ENCODE measurements around the gene REELD1.

Gene REELD1

DNA sequence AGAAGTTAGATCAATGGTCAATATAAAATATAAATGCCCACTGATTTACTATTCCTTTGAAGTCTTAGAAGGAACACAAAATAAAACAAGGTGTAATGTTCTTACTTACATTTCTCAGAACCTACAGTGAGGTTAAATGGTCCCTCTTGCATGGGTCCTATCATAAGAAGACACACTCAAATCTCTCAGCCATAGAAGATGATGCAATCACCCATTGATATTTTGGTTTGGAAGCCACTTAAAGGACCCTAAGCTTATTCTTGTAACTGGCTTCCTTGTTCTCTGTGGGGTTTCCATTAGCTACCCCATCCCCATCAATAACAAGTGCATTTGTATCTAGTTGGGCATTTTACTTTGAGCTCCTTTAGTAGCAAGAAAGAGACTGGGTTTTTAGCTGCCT lies 15.1 kb downstream of the REELD1 start:
- no peak for DNase-seq

DNA sequence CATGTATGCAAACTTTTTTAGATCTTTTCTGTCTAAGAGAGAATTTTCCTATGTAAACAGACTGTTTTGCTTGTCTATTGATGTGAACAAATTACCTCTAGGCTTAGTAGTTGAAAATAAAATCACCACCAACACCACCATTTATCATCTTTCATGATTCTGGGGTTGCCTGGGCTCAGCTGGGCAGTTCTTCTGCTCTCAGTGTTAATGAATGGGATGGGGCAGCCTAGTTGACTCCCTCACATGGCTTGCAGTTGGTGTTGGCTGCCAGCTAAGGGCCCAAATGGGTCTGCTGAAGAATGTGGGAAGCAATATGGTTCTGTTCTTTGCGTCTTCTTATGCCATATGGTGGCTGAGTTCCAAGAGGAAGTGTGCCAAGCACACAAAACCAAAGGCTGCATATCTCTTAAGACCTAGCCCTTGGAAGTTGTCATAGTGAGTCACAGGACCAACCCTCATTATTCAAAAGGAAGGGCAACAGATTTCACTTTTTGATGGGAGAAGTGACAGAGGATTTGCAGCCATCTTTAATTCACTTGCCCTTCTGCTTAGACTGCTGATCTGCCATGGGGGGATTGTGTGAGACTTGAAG lies 17.9 kb downstream of the REELD1 start:
- DNase-seq = no peak

DNA sequence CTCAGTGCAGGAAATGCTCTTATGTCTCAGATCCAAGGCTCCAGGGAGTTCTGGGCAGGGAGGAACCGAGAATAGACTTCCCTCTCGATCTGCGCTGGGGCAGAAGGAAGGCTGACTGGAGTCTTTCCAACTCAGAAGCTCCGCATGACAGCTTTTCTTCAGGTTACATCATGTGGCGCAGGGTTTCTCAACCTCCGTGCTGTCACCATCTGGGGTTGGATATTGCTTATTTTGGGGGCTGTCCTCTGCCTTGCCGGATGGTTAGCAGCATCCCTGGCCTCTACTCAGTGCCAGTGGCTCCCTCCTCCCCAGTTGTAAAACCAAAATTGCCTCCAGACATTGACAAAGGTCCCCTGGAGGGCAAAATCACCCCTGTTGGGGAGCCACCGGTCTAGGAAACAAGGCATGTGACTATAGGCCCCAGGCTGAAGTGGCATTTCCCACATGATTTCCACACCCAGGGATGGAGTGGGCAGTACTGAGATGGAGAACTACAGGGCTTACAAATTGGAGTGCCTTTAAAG lies 21.4 kb downstream of the REELD1 start:
- no peak for DNase-seq

DNA sequence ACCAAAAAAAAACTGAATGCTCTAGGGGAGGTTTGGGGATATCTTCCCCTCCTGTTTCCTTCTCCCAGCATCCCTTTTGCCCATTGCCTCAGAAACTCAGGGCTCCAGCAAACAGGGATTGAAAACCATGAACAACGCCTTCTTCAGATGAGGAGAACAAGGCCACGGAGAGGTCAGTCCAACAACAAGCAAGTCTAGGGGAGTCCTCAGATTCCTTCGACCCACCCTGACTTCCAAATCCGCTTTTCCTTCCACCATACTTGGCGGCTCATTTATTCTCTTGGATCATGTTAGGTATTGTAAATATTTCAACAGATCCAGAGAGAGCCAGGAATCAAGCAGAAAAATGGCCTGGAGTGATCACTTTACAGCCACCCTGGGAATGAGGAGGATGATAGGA lies 21.9 kb downstream of the REELD1 start:
- DNase-seq = no peak

DNA sequence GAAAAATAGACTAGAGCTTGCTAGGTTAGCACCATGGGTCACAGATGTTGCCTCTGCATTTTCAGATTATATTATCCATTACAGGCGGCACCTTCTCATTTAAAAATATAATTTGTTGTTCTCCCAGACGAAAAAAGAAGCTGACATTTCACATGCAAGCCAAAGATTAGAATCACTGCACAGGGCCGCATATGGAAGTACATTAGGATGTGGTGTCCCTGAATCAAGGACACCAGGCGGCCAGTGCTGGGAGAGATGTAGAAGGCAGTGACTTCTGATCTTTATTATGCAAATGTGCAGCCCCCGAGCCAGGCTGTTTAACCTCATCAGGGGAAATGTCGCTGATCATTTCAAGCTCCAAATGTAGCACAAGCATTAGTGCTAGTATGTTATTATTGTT lies 22.8 kb downstream of the REELD1 start:
- no peak for DNase-seq

DNA sequence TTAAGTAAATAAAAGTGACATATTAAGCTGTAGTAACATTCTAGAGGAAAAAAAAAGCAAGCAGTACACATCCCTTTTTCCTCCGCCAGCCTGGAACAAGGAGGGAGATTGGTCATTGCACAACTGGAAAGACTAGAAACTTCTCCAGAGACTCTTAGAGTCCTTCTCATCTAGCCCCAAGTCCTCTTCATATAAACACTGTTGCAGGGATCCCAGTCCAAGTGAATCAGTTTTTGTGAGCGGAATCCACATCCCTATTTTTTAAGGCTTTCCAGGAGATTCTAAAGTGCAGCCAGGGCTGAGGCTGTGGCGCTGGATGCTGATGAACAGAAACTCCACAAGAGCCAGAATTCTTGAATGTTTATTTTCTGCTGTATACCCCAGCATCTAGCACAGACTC lies 23.8 kb downstream of the REELD1 start:
- no peak for DNase-seq

DNA sequence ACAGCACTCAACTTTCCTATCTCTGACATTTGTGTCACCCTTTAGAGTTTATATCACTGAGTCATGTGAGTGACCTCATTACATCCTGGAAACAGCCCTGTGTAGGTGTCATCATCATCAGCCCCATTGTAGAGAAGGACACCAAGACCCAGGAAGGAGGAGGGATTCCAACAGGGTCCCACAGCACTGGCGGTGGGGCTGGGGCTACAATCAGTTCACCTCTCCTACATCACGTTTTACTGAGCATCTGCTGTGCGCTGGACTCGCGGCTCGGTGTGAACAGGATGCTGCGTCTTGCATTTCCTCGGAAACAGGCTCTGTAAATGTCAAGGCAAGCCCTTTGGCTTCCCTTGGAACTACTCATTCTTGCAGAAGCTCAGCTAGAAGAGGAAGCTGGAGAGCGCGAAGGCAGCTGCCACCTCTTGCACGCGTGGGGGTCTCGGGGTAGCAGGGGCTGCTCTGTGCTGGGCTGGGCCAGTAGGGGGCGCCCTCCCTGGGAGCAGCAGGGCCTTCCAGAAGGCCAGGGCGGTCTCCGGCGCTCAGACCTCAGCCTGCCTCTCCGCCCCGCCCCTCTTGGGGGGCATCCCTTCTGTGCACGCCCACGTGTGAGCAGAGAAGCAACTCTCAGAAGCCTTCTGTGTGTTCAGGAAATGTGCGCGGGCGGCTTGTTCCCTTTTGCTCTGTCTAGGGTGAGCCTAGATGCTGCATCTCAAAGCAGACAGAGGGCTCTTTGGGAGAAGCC lies 29.0 kb downstream of the REELD1 start:
- DNase-seq = peak; percentile 14 to 54 (median 26)

DNA sequence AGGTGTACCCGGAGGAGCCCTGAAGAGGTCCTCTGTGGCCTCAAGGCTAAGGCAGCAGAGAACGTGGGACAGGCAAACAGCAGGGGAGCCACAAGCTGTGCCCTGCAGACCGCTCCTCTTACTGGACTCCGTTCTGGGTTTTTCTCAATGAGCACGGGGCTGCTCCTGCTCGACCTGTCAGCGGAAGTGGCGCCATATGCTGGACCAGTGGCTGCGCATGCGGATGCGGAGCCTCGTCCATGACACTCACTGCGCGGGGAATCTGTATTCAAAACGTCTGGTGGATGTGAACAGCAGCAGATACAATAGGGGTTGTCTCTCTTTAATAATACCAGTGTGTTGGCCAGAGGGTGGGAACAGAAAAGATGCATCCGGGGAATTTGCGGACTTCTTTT lies 29.5 kb downstream of the REELD1 start:
- DNase-seq = no peak

DNA sequence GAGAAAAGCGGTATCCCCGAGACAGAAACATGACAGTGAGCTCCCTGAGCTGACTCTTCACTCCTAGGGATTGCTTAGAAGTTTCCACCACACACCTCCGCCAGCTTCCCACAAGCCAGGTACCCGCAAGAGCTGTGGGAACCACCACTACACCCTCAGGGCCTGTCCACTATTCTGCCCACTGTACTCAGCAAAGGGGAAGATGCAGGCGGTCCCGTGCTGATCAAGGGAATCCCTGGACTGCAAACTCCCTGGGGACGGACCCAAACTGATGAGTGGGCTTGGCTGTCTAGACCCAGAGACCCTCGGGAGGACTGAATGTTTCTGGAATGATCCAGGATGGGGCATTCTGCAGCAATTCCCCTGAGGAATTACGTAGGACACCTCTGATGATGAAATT lies 30.2 kb downstream of the REELD1 start:
- DNase-seq = no peak

DNA sequence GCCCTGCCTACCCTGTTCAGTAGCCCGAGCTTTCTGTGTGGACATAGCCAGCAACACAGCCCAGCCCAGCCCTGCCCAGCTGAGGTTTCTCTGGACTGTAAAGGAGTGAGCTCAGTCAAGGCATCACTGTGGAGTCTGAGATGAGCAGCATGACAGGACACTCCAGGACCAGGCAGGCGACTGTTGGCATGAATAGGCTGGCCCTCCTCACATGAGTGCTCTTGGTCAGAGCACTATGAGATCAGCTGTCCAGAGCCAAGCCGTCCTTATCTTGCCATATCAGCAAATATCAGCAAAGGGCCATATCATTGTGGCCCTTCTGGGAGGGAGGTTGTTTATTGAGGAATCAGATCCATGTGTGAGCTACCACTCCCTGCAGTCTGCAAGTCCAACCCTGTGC lies 30.9 kb downstream of the REELD1 start:
- DNase-seq = no peak

DNA sequence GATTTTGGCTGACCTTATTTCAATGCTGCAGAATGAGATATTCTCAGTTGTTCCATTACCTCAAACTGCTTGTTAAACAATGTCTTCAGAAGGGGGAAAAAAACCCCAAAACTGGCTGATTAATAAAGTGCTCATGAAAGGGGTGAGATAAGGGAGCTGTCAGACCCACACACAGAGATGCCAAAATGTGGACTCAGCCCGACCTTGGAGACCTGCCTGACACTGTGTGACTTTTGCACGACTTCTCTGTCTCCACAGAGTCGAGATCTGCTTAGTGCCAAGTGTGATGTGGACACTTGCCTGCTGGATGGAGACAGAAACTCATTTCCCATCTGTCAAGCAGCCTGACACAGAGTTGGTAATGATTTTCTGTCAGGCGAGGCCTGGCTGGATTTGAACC lies 31.5 kb downstream of the REELD1 start:
- no peak for DNase-seq

DNA sequence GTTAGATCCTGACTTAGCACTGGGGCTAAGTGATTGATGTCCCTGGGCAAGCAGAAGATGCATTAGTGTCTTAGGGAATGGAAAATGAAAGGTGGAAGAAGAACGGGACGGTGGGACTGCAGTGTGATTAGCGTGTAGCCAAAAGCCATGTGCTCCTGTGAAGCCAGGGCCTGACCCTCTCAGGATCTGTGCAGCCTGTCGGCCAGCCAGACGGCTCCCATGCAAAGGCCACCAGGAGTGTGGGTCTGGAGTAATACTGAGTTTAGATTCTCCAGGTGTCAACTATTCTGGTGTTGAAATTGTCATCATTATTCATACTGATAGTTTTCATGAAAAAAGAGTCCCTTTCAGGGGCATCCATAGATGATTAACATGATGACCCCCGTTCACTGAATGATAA lies 32.0 kb downstream of the REELD1 start:
- no peak for DNase-seq

DNA sequence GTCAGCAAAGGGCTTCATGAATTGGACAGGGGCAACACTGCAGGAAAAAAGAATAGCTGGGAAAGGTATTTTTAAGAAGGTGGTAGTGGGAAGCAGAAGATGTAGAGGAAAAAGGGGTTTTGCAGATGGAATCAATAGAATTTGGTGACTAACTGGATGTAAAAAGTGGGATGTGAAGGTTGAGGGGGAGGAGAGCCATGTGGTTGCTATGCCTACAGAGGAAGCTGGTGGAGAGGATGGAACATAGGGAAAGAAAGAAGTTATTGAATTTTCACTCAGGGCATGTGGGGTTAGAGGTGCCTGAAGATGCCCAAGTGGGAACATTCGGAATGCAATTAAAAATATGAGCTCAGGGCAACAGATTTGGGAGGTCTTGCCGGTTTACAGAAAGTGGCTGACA lies 33.0 kb downstream of the REELD1 start:
- no peak for DNase-seq

DNA sequence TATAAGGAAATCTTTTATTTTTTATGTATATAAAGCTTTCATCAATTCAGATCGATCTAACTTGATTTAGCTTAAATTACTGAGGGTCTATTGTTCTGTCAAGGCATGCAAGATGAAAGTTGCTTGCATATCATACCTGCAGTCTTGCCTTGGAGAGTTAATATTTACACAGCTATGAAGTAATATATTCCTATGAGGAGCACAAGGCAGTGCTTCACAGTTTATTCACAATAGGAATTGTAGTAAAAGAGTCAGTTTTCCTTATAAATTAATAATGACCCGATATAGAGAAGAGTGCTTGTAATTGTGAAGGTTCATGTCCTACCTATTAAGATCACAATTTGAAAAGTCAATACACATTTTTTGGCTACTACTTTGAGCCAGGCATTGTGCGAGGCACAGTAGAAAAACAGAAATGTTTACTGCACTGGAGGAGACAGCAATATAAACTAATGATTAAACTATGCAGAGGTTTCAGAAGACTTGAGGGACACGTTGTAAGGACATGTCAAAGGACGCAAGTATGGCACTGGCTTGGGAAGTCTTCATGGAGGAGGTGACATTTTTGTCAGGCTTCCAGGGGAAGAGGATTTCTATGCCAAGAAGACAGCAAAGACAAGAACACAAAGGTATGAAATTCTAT lies 38.8 kb downstream of the REELD1 start:
- no peak for DNase-seq

DNA sequence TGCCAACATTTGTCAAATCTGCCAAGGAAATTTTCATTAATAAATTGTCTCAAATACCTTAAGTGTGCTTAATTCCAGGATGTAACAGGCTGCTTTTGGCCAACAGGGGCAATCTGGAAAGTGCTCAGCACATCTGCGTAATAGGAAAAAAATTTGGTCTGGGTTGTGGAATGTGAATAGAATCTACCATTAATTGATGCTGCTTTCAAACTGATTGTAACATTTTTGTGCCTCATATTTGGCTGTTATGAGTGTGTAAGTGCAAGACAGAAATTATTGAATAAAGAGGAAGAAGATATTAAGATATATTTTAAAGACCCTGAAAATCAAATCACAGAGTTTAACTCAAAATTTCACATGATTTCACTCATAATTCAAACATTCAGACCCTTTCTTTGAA lies 41.1 kb downstream of the REELD1 start:
- DNase-seq = no peak

DNA sequence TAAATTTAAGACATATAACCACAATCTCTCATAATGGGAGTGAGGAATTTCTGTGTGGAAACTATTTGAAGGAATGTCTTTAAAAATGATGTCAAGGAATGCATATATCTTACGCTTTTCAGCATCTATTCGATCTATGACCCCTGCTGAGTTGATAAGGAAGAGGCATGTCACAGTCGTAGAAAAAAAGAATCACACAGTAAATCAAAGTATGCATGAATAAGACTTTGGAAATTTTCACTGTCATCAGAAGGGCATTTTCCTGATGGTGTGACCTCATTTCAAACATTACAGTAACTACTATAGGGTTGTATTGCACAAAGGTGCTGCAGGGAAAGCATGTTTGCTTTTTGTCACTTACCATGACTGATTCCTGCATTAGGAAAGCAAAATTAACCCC lies 41.5 kb downstream of the REELD1 start:
- no peak for DNase-seq

DNA sequence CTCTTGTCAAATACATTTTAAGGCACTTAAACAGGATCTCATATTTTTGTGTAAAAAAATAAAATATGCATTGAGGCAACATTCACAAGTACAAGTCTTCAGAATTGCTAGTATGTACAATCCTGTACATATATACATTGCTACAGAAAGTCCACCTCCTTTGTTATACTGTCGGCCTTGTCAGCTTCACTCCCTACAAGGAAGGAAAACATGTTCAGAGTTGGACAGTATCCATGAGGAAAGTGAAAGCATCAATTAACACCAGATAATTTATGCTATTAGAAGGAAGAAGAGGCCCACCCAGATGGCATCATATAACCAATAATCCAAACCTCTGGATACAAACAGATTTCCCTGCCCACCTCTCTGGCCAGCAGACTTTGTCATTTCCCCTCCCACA lies 42.0 kb downstream of the REELD1 start:
- no peak for DNase-seq

DNA sequence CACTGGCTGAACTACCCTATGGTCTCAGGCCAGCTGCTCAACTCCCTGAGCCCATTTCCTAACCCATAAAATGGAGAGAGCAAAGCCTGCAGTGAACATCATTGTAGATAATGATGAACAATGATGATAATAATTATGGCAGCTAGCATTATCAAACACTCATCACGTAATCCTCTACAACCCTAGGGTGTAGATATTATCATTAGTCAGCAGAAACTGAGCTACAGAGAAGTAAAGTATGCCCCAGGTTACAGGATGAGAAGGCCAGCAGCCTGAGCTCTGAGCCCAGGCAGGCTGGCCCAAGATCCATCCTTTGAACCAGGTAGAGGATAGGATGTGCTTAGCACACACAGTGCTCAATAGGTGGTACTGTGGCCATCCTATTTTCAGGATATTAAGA lies 43.2 kb downstream of the REELD1 start:
- no peak for DNase-seq

DNA sequence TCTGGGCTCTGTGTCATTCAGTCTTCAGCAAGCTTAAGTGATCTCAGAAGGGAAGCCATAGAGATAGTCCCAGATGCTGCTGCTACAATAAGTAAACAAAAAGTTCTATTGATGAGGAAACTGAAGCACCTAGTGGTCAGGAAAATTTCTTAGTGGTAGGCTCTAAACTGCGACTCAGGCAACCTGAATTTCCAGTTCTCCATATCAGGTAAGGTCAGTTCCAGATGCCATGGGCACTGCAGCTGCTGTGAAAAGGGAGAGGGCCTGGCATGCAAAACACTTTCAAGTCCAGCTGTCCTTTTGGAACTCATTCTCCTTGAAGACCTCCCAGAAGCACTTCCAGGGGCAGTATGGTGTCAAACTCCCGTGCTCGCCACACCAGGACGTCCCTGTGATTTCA lies 46.2 kb downstream of the REELD1 start:
- DNase-seq = no peak

DNA sequence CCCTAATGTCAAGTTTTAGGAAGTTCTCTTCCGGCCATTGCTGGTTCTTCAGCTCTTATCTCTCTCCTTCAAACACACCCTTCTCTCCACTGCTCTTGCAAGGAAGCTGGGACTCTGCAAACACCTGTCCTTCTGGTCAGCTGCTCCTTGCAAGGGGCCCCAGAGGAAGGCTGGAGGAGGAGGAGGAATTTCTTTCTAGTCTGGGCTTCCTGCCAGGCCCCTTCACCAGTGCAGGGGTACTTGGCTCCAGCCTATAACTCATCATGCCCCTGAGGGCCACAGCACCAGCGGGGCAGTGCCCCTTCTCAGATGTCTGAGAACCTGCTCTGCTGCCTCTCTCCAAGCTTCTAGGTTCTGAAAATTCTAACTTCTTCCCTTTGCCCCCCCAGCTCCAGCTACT lies 46.7 kb downstream of the REELD1 start:
- no peak for DNase-seq

DNA sequence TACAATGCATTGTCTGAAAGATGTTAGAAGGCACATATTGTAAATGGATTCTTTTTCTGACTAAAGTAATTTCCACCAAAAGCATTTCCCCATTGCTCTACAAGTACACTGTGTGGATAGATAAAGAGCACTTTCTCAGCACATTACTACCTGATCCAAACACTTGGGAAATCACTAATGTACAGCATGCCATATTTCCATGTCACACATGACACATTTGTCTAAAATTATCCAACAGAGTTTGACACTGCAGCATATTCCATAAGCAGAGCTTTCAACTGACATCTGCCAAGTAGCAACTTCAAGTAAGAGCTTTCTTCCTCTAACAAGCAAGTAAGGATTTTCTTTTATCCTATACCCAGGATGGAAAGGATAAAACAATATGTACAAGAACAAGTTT lies 49.5 kb downstream of the REELD1 start:
- DNase-seq = no peak

DNA sequence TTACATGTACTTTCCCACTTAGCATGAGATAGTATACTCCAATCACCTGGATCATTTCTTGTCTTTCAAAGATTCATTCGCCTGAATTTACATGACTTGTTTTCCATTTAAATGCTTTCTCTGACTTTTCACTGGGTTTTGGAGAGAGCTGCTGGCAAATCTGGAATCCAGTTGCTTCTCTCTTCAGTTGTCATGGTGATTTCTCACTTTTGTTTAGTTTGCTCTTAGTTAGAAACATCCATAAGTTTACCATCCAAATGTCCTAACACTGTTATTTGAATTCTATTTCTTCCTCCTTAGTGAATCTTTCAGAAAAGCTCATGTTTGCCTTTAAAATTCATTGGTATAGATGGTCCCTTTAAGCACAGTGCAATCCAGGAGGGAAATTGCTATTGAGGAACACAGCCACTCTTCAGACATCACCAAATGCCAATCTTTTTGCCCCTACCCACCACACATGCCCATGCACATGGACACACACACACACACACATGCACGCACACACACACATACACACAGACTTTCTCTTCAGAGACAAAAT lies 51.7 kb downstream of the REELD1 start:
- DNase-seq = no peak

DNA sequence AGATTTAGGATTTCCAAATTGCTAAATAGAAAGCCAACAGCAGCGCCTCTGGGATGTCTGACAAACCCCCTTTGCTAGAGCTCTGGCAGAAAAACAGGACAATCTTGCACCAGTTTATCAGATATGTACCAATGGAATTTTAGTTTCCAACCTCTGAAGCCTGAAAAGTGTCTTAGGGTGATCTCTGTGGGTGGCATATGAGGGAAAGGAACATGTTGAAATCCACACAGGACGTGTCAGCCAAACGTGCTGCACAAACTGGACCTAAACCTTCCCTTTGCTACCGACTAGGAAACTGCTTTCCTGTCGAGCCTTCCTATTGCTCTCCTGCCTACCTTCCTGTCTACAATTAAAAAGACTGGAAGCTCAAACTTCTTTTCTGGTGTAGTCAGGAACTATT lies 53.5 kb downstream of the REELD1 start:
- DNase-seq = no peak

DNA sequence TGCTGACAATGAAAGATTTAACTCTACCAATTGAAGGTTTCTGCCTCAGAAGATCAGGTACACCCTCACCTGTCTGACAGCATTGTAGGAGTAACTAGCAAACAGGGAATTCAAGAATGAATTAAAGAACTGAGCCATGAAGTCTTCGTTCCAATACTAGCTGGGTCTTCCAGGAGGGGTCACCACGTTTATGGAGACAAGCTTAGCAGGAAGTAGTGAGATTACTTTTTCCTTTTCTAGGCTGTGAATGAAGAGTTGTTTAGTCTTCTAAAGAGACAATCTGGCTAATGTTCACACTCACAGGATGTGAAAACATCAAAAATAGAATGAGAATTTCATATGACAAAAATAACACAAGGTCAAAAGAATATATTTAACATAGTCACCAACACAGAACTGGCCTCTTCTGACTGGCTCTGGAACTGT lies 54.9 kb downstream of the REELD1 start:
- no peak for DNase-seq
